Fibroblast of skin of scalp (primary cell): Measurements from ENCODE around the gene SPOCD1.

Experiments
- DNase-seq: peaks from one replicate; pipeline ENCODE4 v3.0.0-alpha.2; 2013

Gene SPOCD1

DNA sequence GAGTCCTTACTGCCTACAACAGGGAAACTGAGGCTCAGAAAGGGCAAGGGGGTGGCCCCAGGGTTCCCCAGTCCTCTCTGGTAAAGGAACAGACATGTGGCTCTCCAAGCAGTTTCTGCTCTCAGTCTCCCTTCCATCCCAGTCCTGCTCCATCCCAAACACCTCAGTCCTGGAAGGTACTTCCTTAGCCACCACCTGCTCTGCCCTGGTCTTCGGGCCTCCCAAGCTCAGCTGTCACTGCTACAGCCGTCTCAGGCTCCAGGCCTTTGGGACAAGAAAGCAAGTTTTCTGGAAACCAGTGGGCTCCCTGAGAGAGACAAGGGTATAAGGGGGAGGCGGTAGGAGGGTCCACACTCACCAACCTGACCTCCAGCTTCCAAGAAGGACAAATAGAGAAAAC lies 28.6 kb downstream of the SPOCD1 start:
- DNase-seq = no peak

DNA sequence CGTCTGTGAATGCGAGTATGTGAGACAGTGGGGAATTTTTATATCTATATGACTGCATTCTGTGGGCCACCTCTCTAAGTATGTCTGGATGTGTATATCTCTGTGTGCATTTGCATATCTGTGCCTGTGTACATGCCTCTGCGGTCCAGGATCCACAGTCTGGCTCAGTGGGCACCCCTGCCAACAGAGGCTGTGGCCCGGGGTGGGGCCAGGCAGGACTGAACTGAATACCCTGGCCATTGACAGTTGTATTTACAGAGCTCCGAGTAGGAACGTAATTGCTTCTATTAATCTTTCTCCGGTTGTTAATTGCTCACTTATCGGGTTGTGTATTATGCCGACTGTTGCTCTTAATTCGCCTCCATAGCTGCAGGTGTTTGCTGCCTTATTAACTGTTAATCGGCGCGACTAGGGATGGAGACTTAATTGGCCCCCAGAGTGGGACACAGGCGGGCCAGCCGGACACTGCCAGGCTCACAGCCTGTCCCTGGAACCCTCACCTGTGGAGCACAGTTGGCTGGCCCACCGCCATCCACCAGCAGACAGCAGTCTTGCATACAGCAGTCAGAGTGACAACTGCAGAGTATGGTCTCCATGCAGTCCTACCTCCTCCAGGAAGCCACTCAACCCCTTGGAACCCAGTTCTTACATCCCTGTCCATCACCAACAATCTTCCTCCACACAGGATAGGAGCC lies 29.3 kb downstream of the SPOCD1 start:
- no peak for DNase-seq

DNA sequence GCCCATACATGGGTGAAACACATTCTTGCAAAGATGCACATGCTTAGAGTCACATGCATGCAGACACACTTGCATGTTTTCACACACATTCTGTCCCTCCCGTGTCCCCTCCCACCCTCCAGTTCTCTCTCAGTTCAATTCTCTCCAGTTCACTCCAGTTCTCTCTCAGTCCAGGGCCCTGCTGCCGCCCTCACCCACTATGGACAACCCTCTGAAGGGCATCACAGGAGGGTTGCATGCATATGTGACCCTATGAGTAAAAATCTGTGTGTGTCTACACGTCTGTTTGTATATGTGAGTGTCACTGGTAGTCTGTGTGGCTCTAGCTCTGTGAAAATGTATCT lies 29.9 kb downstream of the SPOCD1 start:
- DNase-seq = no peak

DNA sequence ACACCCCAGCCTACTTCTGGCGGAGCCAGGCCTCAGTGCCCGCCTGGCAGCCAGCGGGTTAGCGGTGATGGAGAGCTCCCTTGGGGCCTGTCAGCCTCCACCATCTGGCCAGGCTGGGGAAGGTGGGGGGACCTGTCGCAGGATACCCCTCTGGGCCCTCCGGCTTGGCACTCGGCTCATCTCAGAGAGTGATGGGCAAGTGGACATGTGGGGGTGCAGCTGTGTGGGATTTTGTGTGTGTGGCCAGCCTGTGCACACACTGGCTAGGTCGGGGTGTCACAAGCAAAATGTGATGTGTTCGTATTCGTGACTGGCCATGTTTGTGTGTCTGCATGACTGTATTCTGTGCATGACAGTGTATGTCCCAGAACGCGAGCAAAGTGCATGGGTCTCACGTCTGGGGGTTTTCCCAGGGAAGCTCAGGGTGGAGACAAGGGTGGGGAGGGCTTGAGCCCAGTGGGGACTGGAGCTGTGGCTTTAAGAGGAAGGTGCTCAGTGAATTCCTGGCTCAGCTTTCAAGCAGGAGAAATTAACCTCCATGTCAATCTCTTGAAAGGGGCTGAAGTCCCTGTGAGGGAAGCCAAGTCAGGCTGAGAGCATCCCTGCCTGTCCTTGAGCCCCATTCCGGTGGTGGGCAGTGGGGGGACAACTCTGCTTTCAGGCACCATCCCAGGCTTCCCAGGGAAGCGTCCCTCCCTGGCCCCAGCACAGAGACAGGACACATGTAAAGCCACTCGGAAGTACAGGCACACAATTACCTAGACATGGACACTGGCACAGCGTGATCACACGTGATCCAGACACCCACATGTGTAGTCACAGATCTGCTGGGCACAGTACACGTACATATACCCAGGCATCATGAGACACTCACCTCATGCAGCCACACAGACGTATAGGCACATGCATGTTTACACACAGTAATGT lies 30.5 kb downstream of the SPOCD1 start:
- no peak for DNase-seq

DNA sequence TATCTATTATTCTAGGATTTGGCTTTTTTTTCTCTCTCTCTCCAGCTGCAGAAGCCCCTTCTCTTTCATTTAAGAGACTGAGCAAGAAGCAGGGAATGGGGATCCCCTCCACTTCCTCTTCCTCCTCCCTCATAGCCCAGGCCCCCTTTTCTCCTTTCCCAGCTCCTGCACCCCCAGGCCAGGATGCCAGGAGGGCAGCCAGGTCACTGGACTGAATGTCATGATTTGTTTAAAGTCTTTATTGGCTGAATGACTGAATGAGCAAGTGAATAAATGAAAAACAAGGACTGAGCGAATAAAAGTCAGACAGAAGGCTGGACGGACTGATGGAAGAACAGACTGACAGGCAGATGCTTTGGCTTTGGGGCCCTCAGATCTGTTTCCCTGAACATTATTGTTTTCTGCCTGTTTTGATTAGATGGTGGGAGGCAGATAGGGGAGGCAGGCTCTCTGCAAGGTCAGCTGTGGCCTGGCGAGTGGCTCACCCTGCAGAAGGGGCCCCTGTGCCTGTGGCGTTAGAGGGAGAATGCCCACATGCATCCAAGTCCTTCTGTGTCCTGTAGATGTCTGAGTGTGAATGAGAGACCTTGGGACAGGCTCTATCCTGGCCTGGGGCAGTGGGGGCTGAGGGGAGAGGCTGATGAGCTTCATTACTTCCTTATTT lies 31.3 kb downstream of the SPOCD1 start:
- no peak for DNase-seq

DNA sequence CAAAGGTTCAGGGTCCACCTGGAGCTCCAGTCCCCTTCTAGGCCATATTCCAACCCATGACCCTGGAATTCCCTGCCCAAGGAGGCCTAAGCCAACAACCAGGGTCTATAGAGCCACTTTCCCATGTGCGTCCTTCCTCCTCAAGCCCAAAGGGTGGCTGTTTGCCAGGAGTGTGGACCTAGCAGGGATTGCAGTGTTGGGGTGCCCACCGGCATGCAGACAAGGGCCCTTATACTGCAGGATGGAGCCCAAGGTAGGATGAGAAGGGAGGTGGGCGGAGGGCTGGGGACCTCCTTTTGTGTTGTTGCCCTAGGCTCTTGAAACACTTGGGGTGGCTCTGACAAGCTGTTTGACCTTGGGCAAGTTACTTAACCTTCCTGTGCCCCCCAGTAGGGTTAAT lies 32.0 kb downstream of the SPOCD1 start:
- no peak for DNase-seq

DNA sequence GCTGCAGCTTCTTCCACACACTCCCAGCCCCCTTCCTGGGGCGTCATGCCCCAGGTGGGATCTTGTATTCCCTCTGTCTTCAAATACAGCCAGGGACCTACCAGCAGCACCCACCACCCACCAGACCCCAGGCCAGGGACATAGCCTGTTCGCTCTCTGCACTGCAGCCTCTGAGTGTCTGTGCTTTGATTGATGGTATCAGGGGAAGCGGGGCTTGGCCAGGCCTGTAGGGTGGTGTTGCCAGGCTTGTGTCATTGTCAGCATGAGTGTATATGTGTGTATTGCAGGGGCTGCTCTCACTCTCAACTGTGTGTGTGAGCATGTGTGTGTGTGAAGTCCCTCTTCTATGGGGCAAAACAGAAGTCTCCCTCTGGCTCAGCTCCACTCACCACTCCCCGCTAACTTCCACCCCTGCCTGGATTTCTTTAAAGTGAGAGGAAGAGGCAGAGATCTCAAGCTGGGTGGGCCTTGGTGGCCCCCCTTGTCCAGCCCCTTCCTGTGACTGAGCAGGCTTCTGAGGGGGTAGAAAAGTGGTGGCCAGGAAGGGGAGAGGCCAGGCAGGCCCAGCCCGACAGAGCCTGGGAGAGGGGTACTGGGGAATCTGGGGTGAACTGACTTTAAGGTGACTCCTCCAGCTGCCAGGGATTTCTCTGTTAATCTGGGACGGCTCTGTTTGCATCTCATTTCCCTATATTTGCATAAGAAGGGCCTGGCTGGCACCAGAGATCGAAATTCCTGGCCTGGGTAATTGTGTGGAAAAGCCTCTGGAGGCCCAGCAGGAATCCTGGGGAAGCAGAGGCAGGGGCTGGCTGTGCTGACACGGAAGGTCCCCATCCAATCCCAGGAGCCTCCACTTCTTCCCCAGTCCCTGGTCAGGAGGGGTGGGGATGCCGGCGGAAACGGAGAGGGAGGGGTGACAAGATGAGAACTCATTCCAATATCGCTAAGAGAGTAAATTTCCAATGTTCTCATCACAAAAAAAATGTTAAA lies 33.1 kb downstream of the SPOCD1 start:
- no peak for DNase-seq

DNA sequence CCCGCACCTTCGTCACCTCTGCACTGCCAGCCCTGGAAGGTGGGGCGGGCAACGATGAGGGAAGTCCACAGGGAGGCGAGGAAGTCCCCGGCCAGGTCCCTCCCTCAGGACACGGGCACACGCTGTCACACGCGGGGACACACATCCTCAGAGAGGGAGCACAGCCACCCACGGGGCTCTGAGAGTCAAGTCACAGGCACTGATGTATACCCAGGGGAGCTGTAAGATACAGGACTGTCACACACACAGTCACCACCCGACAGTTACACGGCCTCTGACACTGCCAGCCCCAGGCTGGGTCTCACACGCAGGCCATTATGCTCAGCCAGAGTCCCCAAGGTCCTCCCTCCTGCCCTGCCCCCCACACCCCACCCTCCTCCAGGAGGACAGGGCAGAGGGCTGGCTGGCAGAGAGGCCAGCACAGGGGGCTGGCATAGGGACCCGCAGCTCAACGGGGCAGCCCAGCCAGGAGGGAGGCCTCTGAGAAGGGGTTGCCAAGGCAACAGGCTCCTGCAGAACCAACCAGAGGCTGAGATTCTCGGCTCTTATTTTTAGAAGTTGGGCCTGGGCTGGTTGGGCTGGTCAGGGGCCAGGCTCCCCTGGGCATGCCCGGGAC lies 34.0 kb downstream of the SPOCD1 start:
- DNase-seq = no peak

DNA sequence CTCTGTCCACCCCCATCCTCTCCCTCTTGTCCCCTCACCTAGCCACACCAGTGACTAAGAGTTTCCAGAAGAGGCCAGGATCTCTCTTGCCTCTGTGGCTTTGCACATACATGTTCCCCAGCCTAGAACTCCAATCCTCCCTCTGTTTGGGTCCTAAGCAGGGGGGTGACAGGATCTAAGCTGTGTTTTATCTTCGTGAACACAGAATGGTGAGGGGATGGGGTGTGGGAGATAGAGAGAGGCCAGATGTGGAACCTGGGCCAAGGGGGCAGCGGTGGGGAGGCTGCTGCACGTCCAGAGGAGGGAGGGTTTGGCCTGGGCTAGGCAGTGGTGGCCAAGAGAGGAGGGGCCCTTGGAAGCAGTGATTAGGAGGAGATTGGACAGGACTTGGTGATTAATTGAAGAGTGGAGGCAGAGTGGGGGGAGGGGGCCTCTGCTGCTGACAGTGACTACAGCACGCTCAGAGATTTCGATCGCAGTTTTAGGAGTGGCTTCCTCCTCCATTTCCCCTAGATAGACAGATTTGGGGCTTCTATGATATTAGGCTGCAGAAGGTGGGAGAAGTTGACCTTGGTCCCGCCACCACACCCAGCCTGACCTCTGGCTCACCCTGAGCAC lies 34.6 kb downstream of the SPOCD1 start:
- no peak for DNase-seq

DNA sequence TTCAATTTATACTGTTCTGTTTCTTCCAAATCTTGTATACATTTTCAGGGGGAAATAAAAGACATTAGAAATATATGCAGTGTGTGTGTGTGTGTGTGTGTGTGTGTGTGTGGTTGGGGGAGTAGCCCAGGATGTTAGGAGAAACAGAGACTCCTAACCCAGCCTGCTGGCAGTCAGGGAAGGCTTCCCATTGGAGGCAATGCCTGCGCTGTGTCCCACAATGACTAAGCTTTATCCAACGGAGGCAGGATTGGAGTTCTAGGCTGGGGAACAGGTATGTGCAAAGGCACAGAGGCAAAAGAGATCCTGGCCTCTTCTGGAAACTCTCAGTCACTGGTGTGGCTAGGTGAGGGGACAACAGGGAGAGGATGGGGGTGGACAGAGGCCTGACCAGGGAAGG lies 35.2 kb downstream of the SPOCD1 start:
- DNase-seq = no peak

DNA sequence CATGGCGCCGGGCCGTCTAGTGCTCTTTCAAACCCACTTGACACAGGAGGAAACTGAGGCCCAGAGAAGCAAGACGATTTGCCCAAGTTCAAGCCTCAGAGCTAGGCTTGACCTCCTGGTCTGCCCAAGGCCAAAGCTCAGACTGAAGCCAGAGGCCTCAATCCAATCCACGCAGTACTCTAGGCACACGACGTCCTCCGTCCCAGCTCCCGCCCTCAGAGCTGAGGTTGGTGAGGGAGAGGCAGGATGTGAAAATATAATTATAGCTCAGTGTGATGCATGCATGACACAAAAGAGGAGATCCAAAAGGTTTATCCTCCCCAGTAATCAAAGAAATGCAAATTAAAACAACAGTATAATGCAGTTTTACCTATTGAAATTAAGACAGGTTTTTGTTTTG lies 36.1 kb downstream of the SPOCD1 start:
- DNase-seq = no peak

DNA sequence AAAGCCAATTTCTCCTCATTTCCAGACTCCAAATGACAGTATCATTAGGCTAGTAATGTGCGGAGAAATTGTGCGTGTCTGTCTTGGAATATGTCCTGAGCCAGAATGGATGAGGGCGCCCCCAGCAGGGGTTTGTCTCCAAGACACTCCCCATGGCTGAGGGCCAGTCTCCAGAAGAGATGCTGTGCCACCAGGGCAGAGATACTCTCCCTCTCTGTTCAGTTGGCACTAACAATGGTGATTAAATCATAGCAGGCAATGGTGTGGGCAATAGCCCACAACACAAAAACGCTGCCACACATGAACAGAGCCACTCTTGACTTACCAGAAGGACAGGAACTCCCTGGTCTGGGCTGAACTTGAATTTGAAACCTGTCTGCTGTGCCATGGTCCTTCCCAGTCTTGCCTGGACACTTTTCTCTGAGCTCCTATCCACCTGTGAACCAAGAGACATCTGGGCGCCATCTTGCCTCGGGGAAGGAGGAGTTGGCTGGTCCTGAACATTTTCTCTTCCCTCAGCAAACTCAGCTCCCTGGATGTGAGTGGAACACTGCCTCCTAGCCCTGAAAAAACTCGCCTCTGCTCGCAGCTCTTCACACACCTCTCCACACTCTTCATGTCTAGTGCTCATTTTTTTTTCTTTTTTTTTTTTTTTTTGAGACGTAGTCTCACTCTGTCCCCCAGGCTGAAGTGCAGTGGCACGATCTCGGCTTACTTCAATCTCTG lies 36.9 kb downstream of the SPOCD1 start:
- no peak for DNase-seq

DNA sequence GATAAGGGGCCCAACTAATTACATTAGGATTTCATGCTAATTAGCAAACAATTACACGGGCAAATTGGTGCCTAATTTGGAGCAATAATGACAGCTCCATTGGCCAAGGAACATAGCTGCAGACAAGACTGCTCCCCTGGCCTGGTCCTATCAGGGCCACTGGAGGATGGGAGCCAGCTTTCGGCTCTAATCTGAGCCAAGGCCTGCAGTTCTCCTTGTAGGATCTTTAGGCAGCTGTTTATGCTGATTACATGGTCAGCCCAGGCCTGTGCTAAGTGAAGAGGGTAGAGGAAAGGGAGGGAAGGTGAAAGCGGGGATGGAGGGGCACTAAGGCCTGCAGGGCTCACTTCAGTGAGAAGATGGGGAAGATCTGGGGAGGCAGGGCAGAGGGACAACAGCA lies 39.3 kb downstream of the SPOCD1 start:
- no peak for DNase-seq

DNA sequence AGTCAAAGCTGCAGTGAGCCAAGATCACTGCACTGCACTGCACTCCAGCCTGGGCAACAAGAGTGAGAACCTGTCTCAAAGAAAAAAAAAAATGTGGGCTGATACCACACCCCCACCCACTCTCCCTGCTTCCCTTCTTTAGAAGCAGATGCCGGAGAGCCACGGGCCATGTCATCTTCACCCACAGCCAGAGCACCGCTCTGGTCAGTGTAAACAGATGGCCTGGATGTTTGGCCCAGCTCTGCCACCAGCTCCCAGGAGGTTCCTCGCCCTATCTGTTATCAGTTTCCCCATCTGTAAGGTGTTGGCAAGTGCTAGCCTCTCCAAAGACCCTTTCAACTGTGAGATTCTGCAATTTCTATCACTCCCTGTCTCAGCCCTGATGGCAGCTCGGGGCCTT lies 39.8 kb downstream of the SPOCD1 start:
- DNase-seq = no peak

DNA sequence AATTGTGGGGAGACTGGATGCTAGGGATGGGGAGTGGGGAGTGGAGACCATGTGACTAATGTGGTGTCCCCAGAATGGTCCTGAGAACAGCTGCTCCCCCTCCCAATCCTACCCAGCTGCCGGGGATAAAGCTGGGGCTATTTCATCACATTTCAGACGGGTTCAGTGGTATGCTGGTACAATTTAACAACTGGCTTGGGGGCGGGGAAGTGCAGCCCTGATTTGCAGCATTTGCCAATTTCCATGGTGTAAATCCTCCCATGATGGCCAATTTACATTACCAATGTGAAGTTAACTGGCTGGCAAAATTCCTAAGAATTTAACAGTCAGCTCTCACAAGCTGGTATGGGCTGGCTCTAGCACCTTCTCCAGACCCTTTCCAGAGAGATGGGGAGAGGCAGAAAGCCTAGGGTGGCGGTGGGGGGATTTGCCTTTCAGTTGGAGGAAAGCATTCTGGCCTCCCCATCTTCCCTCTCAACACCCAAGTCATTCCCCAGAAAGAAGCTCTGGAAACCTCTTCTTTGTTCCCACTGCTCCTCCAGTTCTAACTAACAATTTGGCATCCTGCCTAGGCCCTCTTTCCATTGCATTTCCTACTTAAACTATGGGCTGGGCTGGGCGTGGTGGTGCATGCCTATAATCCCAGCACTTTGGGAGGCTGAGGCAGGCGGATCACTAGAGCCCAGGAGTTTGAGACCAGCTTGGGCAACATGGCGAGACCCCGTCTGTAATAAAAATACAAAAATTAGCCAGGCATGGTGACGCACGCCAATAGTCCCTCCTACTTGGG lies 40.4 kb downstream of the SPOCD1 start:
- no peak for DNase-seq

DNA sequence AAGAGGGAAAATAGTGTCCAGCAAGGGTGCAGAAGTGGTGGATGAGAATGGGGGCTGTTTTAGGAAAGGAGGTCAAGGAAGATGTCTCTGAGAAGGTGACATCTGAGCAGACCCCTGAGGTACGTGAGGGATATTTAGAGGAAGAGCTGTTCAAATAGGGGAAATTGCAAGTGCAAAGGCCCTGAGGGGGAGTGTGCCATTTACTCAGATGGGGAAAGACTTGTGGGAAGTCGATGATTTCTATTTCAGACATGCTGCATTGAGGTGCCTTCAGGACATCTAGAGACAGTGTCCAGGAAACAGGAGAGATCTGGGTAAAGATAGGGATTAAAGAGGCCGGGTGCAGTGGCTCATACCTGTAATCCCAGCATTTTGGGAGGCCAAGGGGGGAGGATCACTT lies 41.3 kb downstream of the SPOCD1 start:
- DNase-seq = no peak

DNA sequence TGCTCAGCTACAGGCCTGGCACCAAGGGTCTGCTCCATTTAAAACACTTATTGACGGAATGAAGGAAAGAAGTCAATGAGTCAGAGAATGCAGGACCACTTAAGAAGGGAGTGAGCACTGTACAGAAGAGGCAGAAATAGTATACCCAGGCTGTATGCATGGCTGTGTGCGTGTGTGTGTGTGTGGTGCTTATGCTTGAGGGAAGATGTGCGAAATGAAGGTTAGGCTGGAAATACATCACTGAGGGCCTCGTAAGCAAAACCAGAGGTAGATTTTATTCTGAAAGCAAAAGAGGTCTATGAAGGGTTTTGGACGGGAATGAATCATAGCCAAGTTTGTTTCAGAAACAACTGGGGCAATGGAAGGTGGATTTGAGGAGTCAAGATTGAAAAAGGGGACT lies 42.0 kb downstream of the SPOCD1 start:
- no peak for DNase-seq

DNA sequence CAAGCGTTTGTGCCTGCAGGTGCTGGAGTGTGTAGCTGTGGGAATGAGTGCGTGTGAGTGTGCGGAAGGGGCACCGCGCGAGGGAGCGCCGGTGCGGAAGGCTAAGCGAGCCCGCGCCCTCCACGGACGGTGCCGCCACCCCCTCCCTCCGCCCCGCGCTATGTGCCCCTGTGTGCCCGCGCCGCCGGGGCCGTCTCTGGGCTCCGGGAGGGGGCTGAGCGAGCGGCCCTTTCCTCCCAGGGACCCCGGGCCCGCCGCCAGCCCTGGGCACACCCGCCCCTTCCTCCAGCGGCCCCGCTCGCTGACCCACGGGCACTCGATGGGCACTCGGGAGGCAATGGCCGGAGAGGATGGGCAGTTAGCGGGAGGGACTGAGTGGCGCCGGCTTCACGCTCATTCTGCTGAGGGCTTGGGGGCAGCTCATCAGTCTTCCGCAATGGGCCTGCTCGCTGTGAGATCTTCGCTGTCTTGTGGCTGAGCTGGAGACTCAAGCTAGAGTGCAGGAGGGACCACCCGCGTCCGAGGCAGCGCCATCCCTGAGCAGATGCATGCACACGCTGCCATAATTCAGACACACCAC lies 43.1 kb downstream of the SPOCD1 start:
- DNase-seq = no peak

DNA sequence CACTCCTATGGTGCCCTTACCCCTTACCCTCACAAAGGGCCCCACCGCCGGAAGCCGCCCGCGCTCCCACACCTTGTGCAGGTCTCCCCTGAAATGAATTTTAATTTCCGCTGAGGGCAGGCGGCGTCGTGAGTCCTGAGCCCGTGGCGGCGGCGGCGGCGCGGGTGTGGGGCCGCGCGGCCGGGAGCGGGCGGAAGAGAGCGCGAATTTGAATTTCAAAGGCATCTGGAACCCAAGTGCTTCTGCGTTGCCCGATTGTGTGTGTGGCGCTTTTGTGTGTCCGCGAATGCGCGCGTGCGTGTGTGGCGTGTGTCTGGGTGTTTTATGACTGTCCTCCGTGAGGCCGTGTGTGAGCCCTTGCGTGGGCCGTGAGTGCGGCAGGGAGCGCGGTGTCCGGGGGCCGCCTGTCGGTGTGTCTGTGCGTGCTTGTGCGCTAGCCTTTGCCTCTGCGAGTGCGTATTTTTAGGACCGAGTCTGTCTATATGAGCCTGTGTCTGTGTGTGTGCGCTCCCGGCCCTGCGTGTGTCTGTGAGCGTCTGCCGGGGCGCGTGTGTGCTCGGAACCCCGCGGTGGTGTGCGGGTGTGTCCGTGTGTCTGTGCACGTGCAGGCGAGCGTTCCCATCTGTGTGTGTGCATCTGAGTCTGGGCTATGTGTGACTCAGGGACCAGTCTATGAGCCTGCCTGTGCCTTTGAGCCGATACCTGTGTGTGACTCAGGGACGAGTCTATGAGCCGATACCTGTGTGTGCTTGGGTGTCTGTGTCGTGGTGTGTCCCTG lies 43.7 kb downstream of the SPOCD1 start:
- DNase-seq = no peak
